Loucy (cell line): ENCODE measurements around the gene GYG2.
"Not testable (repeated sequence)": the region's sequence is repeated elsewhere in the genome, so short reads cannot be mapped to it uniquely, and the experiment has no call there.

Source experiments
- H2AFZ ChIP-seq: fragments of 200-600 bp; sonication (generic); 2 replicates; pipeline ENCODE4 v1.6.0; 2016; ENCODE audit warnings: antibody characterized with exemption, mild to moderate bottlenecking, low read length, moderate library complexity
- H3F3A ChIP-seq: fragments of 200-600 bp; 2 replicates; pipeline ENCODE4 v1.6.0; 2016; ENCODE audit warnings: antibody characterized with exemption, low read depth, mild to moderate bottlenecking
- H3K27me3 ChIP-seq: fragments of 200-600 bp; sonication (generic); 2 replicates; pipeline ENCODE4 v1.6.1; 2014; ENCODE audit warnings: low read length, mild to moderate bottlenecking; ENCODE audit not compliant: insufficient read depth, poor library complexity, severe bottlenecking
- H3K36me3 ChIP-seq: fragments of 200-600 bp; sonication (generic); 2 replicates; pipeline ENCODE4 v1.6.1; 2016; ENCODE audit warnings: low read length; ENCODE audit not compliant: insufficient read depth
- H3K4me1 ChIP-seq: fragments of 200-600 bp; sonication (generic); 2 replicates; pipeline ENCODE4 v1.5.1; 2014; ENCODE audit warnings: low read length, mild to moderate bottlenecking; ENCODE audit not compliant: insufficient read depth, poor library complexity, severe bottlenecking
- H3K4me2 ChIP-seq: fragments of 200-600 bp; sonication (generic); 2 replicates; pipeline ENCODE4 v1.6.0; 2014; ENCODE audit warnings: antibody characterized with exemption, low read length, low read depth, mild to moderate bottlenecking; ENCODE audit not compliant: poor library complexity, severe bottlenecking
- H3K4me3 ChIP-seq: fragments of 200-600 bp; sonication (generic); 2 replicates; pipeline ENCODE4 v1.5.1; 2014; ENCODE audit warnings: low read length, mild to moderate bottlenecking, mixed read lengths; ENCODE audit not compliant: poor library complexity, severe bottlenecking
- H3K79me2 ChIP-seq: fragments of 200-600 bp; sonication (generic); 2 replicates; pipeline ENCODE4 v1.6.1; 2014; ENCODE audit warnings: low read length; ENCODE audit not compliant: insufficient read depth
- H3K9ac ChIP-seq: fragments of 200-600 bp; sonication (generic); 2 replicates; pipeline ENCODE4 v1.6.0; 2014; ENCODE audit warnings: mild to moderate bottlenecking, low read depth, low read length, moderate library complexity; ENCODE audit not compliant: poor library complexity, severe bottlenecking
- H3K9me2 ChIP-seq: fragments of 200-600 bp; sonication (generic); replicated peaks from 2 replicates; pipeline ENCODE4 v1.6.1; 2016; ENCODE audit warnings: low read depth, low read length, mixed read lengths
- H3K9me3 ChIP-seq: fragments of 200-600 bp; sonication (generic); 2 replicates; pipeline ENCODE4 v1.6.1; 2014; ENCODE audit warnings: mild to moderate bottlenecking, antibody characterized with exemption, low read length, low read depth; ENCODE audit not compliant: insufficient read depth
- H4K20me1 ChIP-seq: fragments of 200-600 bp; sonication (generic); 2 replicates; pipeline ENCODE4 v1.6.0; 2014; ENCODE audit warnings: antibody characterized with exemption, low read length, mild to moderate bottlenecking; ENCODE audit not compliant: insufficient read depth, poor library complexity, severe bottlenecking
- EZH2phosphoT487 ChIP-seq: fragments of 200-600 bp; IDR thresholded peaks from 2 replicates; pipeline ENCODE4 v1.6.1; 2018; ENCODE audit warnings: antibody characterized with exemption, mild to moderate bottlenecking, moderate library complexity, borderline replicate concordance
- TF ChIP-seq, protein P1 (sequence below): fragments of 200-600 bp; sonication (generic); conservative IDR thresholded peaks from 2 replicates; pipeline ENCODE4 v1.5.1; 2014; ENCODE audit warnings: mild to moderate bottlenecking, antibody characterized with exemption, low read length

The GYG2 gene

DNA sequence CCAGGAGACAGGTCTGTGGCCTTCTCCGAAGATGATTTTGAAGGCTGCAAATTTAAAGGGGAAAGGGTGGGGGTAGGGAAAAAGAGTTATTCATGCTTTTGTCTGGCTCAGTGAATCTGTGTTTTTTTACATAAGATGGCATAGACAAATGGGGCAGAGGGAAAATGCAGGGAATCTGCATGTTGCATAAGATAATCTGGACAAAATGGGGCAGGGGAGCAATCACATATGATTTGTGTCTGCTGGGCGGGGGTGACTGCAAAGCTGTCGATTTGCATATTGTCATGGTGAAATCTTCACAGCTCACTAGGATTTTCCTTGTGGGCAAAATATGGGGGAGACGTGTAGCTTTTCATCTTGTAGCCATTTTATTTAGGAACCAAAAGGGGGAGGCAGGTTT lies 29.4 kb upstream of the GYG2 start:
- Histone ChIP-seq H3K36me3 (no peaks in the 10 kb centered on the region), H4K20me1 (no peaks in the 10 kb centered on the region), H3K79me2 (no peaks in the 10 kb centered on the region), H3K4me3 (no peak overlapping the region), H3K27me3 (no peaks in the 10 kb centered on the region), H2AFZ (no peak overlapping the region), H3K4me1 (no peaks in the 10 kb centered on the region), H3K9ac (no peak overlapping the region), H3F3A (no peaks in the 10 kb centered on the region), H3K4me2 (no peak overlapping the region), H3K9me2 (no peaks in the 10 kb centered on the region), H3K9me3 (no peaks in the 10 kb centered on the region)
- TF ChIP-seq, protein P1, sequence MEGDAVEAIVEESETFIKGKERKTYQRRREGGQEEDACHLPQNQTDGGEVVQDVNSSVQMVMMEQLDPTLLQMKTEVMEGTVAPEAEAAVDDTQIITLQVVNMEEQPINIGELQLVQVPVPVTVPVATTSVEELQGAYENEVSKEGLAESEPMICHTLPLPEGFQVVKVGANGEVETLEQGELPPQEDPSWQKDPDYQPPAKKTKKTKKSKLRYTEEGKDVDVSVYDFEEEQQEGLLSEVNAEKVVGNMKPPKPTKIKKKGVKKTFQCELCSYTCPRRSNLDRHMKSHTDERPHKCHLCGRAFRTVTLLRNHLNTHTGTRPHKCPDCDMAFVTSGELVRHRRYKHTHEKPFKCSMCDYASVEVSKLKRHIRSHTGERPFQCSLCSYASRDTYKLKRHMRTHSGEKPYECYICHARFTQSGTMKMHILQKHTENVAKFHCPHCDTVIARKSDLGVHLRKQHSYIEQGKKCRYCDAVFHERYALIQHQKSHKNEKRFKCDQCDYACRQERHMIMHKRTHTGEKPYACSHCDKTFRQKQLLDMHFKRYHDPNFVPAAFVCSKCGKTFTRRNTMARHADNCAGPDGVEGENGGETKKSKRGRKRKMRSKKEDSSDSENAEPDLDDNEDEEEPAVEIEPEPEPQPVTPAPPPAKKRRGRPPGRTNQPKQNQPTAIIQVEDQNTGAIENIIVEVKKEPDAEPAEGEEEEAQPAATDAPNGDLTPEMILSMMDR = no peak
- TF ChIP-seq EZH2phosphoT487 = no peak

DNA sequence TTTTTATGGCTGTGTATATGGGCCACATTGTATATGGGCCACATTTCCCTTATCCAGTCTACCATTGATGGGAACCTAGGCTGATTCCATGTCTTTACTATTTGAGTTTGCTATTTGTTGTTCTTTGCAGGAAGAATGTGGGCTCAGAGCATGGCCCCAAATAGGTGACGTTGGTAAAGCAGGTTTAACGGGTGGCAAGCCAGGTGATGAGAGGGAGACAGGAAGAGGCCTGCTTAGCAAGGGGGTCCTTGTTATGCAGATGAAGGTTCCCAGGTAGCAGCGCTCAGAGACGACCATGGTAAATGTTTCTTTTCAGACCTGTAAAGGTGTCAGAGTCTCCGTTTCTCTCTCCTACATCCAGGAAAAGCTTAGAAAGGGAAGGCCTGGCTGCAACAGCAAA lies 28.8 kb upstream of the GYG2 start:
- H3K27me3 ChIP-seq, H3K4me1 ChIP-seq, H3K79me2 ChIP-seq, H3K9me2 ChIP-seq, H3F3A ChIP-seq, H3K9ac ChIP-seq, H3K9me3 ChIP-seq, H3K4me3 ChIP-seq, H2AFZ ChIP-seq, H4K20me1 ChIP-seq, H3K36me3 ChIP-seq, H3K4me2 ChIP-seq: not testable (repeated sequence)

DNA sequence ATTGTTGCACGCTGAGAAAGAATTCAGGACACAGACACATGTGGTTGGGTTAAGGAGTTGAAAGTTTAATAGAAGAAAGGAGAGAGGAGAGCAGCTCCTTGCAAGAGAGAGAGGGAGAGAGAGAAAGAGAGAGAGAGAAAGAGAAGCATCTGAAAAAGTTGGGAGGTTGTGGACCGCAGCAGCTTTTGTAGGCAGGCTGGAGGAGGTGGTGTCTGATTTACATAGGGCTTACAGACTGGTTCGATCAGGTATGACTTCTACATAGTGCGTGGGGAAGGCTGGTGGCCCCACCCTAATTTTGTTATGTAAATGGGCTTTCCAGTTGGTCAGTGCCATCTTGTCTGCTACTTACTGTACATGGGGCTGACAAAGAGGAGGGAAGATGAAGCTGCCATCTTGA lies 27.5 kb upstream of the GYG2 start:
- no peaks in the 10 kb centered on the region for H3K4me1 ChIP-seq
- H3K36me3 ChIP-seq = no peaks in the 10 kb centered on the region
- no peak overlapping the region for H3K4me3 ChIP-seq
- no peak overlapping the region for H3K4me2 ChIP-seq
- no peaks in the 10 kb centered on the region for H3K27me3 ChIP-seq
- no peak for TF ChIP-seq EZH2phosphoT487
- TF ChIP-seq, protein P1 = no peak
- H3K79me2 ChIP-seq = no peaks in the 10 kb centered on the region
- H3K9me2 ChIP-seq = no peaks in the 10 kb centered on the region
- no peaks in the 10 kb centered on the region for H3K9me3 ChIP-seq
- no peaks in the 10 kb centered on the region for H4K20me1 ChIP-seq
- H3F3A ChIP-seq = no peaks in the 10 kb centered on the region
- H2AFZ ChIP-seq = no peak overlapping the region
- no peak overlapping the region for H3K9ac ChIP-seq

DNA sequence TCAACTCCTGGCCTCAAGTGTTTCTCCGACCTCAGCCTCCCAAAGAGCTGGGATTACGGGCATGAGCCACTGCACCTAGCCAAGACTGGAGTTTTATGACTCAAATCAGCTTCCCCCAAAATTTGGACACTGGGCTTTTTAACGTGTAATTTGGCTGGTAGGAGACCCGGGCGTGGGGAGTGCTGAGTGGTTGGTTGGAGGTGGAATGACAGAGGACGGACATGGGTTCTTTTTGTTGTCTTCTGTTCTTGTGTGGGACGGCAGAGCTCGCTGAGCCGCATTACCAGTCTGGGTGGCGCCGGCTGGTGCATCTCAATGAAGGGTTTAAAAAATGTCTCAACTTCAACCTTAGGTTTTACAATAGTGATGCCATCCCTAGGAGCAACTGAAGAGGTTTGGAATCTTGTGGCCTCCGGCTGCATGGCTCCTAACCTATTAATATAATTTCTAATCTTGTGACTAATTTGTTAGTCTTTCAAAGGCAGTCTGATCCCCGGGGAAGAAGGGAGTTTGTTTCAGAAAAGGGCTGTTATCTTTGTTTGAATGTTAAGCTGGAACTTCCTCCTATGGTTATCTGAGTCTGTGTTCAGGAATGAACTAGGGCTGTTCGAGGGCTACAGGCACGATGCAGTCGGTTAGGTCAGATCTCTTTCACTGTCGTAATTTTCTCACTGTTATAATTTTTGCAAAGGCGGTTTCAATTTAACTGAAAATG lies 26.2 kb upstream of the GYG2 start:
- H3K27me3 ChIP-seq, H3K9ac ChIP-seq, H4K20me1 ChIP-seq, H3K9me2 ChIP-seq, H3K9me3 ChIP-seq, H3K4me3 ChIP-seq, H3K4me1 ChIP-seq, H2AFZ ChIP-seq, H3F3A ChIP-seq, H3K4me2 ChIP-seq, H3K36me3 ChIP-seq, H3K79me2 ChIP-seq: not testable (repeated sequence)

DNA sequence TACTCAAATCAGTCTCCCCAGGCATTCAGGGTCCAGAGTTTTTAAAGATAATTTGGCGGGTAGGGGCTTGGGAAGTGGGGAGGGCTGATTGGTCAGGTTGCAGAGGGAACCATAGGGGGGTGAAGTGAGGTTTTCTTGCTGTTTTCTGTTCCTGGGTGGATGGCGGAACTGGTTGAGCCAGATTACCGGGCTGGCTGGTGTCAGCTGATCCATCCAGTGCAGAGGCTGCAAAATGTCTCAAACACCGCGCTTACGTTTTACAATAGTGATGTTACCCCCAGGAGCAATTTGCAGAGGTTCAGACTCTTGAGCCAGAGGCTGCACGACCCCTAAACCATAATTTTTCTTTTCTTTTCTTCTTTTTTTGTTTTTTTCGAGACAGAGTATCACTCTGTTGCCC lies 25.2 kb upstream of the GYG2 start:
- not testable (repeated sequence) for H3K4me2 ChIP-seq, H3K4me1 ChIP-seq, H3K27me3 ChIP-seq, H2AFZ ChIP-seq, H3K9me3 ChIP-seq, H3K79me2 ChIP-seq, H3K9me2 ChIP-seq, H3K36me3 ChIP-seq, H4K20me1 ChIP-seq, H3K4me3 ChIP-seq, H3K9ac ChIP-seq, H3F3A ChIP-seq

DNA sequence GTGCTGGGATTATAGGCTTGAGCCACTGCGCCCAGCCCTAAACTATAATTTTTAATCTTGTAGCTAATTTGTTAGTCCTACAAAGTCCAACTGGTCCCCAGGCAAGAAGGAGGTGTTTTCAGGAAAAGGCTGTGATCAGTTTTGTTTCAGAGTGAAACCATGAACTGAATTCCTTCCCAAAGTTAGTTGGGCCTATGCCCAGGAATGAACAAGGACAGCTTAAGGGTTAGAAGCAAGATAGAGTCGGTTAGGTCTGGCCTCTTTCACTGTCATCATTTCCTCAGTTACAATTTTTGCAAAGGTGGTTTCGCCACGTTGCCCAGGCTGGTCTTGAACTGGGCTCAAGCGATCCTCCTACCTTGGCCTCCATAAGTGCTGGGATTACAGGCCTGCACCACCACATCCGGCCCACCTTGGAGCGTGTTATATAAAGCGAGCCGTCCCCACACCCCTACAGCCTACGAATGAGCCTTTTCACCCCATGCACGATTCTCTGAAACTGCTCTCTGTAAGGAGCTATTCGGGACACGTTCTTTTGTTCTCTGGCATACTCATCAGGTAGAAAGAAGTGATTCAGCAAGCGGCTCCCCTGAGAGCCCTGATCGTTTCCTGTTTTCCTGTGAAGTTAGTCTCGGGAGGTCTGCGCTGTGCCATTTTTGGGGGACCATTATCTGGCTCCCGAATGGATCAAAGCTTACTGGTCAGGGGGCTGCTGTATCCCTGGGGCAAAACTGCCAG lies 24.5 kb upstream of the GYG2 start:
- not testable (repeated sequence) for H3K36me3 ChIP-seq, H3K9me2 ChIP-seq, H3F3A ChIP-seq, H3K27me3 ChIP-seq, H4K20me1 ChIP-seq, H3K4me1 ChIP-seq, H3K4me3 ChIP-seq, H3K4me2 ChIP-seq, H3K9me3 ChIP-seq, H3K9ac ChIP-seq, H3K79me2 ChIP-seq, H2AFZ ChIP-seq
